ENCODE measurements around the gene AKR7A2.
"Not testable (repeated sequence)": the region's sequence is repeated elsewhere in the genome, so short reads cannot be mapped to it uniquely, and the experiment has no call there.

Gene AKR7A2

DNA sequence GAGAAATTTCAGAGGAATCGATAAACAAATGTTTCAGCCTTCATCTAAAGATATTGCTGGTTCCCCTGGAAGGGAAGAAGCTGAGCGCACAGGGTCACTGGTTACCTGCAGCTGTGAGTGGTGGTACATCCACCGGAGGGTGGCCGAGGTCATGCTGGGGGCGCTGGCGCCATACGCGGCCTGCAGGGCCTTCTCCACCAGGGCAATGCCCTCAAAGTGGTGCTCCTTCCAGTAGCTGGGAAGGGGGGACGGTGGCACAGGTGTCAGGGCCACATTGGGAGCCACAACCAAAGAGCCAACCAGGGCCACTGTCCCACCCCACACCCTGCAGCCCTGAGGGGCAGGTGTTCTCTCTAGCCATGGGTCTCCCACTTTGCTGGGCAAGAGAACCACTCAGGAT lies 28.1 kb downstream of the AKR7A2 start:
- H3K27ac ChIP-seq (ENCODE audit: low read depth, low read length), result no peak overlapping the region
- no peaks in the 10 kb centered on the region for H3F3A ChIP-seq (ENCODE audit: insufficient read depth)
- no peak overlapping the region for H3K4me2 ChIP-seq (ENCODE audit: low read depth, low read length, poor library complexity, severe bottlenecking)
- no peak overlapping the region for H3K9ac ChIP-seq (ENCODE audit: low read length)
- H3K27me3 ChIP-seq (ENCODE audit: low read length), result no peaks in the 10 kb centered on the region
- no peaks in the 10 kb centered on the region for H3K79me2 ChIP-seq (ENCODE audit: insufficient read depth, low read length)
- H3K9me2 ChIP-seq (replicated peaks; ENCODE audit: insufficient read depth, low read length), result no peaks in the 10 kb centered on the region
- no peak overlapping the region for H2AFZ ChIP-seq (ENCODE audit: low read depth, low read length, severe bottlenecking)
- no peaks in the 10 kb centered on the region for H4K20me1 ChIP-seq (ENCODE audit: low read depth, low read length)
- TF ChIP-seq, protein P1, sequence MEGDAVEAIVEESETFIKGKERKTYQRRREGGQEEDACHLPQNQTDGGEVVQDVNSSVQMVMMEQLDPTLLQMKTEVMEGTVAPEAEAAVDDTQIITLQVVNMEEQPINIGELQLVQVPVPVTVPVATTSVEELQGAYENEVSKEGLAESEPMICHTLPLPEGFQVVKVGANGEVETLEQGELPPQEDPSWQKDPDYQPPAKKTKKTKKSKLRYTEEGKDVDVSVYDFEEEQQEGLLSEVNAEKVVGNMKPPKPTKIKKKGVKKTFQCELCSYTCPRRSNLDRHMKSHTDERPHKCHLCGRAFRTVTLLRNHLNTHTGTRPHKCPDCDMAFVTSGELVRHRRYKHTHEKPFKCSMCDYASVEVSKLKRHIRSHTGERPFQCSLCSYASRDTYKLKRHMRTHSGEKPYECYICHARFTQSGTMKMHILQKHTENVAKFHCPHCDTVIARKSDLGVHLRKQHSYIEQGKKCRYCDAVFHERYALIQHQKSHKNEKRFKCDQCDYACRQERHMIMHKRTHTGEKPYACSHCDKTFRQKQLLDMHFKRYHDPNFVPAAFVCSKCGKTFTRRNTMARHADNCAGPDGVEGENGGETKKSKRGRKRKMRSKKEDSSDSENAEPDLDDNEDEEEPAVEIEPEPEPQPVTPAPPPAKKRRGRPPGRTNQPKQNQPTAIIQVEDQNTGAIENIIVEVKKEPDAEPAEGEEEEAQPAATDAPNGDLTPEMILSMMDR (IDR thresholded peaks at IDR 0.05; ENCODE audit: insufficient read depth, low read length, poor library complexity, severe bottlenecking), result no peak
- no peak for TF ChIP-seq EZH2phosphoT487 (conservative IDR thresholded peaks at IDR 0.05; ENCODE audit: low read length)
- H3K4me3 ChIP-seq (ENCODE audit: insufficient read depth, low read length, poor library complexity, severe bottlenecking), result no peak overlapping the region
- H3K36me3 ChIP-seq (ENCODE audit: low read length), result no peaks in the 10 kb centered on the region
- H3K9me3 ChIP-seq (ENCODE audit: insufficient read depth, low read length), result no peaks in the 10 kb centered on the region

DNA sequence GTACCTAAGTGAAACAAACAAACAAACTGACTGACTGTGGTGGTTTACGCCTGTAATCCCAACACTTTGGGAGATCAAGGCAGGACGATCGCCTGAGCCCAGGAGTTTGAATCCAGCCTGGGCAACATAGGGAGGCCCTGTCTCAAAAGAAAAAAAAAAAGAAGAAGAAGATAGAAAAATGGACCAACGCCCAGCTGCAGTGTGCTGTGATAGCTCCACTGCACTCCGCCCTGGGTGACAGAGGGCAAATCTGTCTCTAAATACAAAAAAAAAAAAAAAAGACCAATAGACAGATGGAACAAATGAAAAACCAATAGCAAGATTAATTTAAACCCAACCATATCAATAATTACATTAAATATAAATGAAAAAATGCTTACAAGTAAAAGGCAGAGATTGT lies 37.3 kb downstream of the AKR7A2 start:
- no peak overlapping the region for H2AFZ ChIP-seq (ENCODE audit: low read depth, low read length, severe bottlenecking)
- no peaks in the 10 kb centered on the region for H4K20me1 ChIP-seq (ENCODE audit: low read depth, low read length)
- TF ChIP-seq, protein P1 (IDR thresholded peaks at IDR 0.05; ENCODE audit: insufficient read depth, low read length, poor library complexity, severe bottlenecking), result no peak
- TF ChIP-seq EZH2phosphoT487 (conservative IDR thresholded peaks at IDR 0.05; ENCODE audit: low read length), result no peak
- no peak overlapping the region for H3K27ac ChIP-seq (ENCODE audit: low read depth, low read length)
- H3K4me2 ChIP-seq (ENCODE audit: low read depth, low read length, poor library complexity, severe bottlenecking), result no peak overlapping the region
- no peaks in the 10 kb centered on the region for H3K9me2 ChIP-seq (replicated peaks; ENCODE audit: insufficient read depth, low read length)
- no peaks in the 10 kb centered on the region for H3K79me2 ChIP-seq (ENCODE audit: insufficient read depth, low read length)
- no peaks in the 10 kb centered on the region for H3F3A ChIP-seq (ENCODE audit: insufficient read depth)
- no peaks in the 10 kb centered on the region for H3K27me3 ChIP-seq (ENCODE audit: low read length)
- H3K4me3 ChIP-seq (ENCODE audit: insufficient read depth, low read length, poor library complexity, severe bottlenecking), result no peak overlapping the region
- H3K36me3 ChIP-seq (ENCODE audit: low read length), result no peaks in the 10 kb centered on the region
- H3K9ac ChIP-seq (ENCODE audit: low read length), result no peak overlapping the region
- H3K9me3 ChIP-seq (ENCODE audit: insufficient read depth, low read length), result no peaks in the 10 kb centered on the region

DNA sequence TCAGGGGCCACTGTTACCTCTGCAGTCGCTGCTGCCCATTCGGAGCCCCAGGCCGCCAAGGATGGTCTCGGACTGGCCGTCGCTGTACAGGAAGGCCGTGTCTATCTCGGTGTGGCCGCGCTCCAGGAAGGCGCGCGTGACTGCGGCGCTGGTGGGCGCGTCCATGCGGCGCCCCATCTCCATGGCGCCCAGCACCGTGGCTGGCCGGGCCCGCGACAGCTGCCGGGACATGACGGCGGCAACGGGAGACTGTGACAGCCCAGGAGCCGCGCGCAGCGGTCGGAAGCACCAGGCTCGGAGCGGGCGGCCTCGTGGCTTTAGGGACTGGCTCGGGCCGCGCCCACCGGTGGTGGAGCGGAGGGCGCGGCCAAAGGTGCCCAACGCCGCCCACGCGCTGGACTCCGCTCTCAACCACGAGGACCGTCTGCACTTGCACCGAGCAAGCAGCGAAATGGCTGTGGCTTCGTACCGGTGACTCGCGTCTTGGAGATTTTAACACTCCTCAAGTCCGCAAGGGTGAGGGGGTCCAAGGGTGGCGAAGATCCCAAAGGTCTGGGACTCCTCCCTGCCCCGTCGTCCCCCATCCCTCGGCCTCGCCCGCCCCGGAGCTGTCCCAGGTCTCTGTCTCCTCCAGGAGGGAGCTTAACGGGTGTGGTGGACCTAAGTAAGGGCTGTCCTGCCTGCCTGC lies 38.0 kb downstream of the AKR7A2 start:
- not testable (repeated sequence) for H3K4me3 ChIP-seq (ENCODE audit: insufficient read depth, low read length, poor library complexity, severe bottlenecking); H3K27ac ChIP-seq (ENCODE audit: low read depth, low read length); H3K9ac ChIP-seq (ENCODE audit: low read length); H3K9me2 ChIP-seq (replicated peaks; ENCODE audit: insufficient read depth, low read length); H4K20me1 ChIP-seq (ENCODE audit: low read depth, low read length); H3K79me2 ChIP-seq (ENCODE audit: insufficient read depth, low read length); H3F3A ChIP-seq (ENCODE audit: insufficient read depth); H3K36me3 ChIP-seq (ENCODE audit: low read length); H3K27me3 ChIP-seq (ENCODE audit: low read length); H2AFZ ChIP-seq (ENCODE audit: low read depth, low read length, severe bottlenecking); H3K4me2 ChIP-seq (ENCODE audit: low read depth, low read length, poor library complexity, severe bottlenecking); H3K9me3 ChIP-seq (ENCODE audit: insufficient read depth, low read length)

DNA sequence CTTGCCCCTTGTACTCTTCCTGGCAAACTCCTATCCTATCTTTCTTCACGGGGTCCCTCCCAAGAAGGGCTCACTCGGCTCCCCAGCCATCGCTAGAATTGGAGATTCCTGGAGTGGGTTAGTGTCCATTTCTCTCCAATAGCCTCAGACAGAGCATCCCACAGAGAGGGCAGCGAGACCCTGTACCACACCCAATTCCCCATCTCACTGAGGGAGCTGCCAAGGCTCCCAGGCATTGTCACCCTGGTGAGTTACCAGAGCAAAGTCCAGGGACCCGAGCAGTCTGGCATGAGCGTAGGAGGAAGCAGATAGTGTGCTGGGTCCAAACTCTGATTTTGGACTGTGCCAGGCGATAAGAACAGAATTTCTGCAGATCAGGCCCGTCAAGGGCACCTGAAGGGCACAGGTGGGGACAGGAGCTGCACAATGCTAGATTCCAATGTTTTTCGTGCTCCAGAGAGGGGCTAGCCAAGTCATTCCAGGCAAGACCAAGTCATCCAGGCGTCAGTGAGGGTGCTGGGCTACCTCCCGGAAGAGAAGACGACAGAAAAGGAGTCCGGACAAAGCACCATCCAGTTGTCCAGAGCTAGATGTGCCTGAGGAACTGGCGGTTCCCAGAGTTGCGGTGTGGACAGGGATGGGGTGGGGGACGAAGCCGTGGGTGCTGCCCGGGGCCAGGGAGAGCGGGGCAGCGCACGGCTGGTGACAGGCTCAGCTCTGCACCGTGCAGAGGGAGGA lies 38.7 kb downstream of the AKR7A2 start:
- H3K9me2 ChIP-seq (replicated peaks; ENCODE audit: insufficient read depth, low read length), result no peaks in the 10 kb centered on the region
- H2AFZ ChIP-seq (ENCODE audit: low read depth, low read length, severe bottlenecking), result no peak overlapping the region
- no peak overlapping the region for H3K27ac ChIP-seq (ENCODE audit: low read depth, low read length)
- H3F3A ChIP-seq (ENCODE audit: insufficient read depth), result no peaks in the 10 kb centered on the region
- H3K27me3 ChIP-seq (ENCODE audit: low read length), result no peaks in the 10 kb centered on the region
- no peaks in the 10 kb centered on the region for H3K36me3 ChIP-seq (ENCODE audit: low read length)
- no peaks in the 10 kb centered on the region for H3K9me3 ChIP-seq (ENCODE audit: insufficient read depth, low read length)
- no peaks in the 10 kb centered on the region for H3K79me2 ChIP-seq (ENCODE audit: insufficient read depth, low read length)
- H3K4me3 ChIP-seq (ENCODE audit: insufficient read depth, low read length, poor library complexity, severe bottlenecking), result no peak overlapping the region
- TF ChIP-seq EZH2phosphoT487 (conservative IDR thresholded peaks at IDR 0.05; ENCODE audit: low read length), result no peak
- TF ChIP-seq, protein P1 (IDR thresholded peaks at IDR 0.05; ENCODE audit: insufficient read depth, low read length, poor library complexity, severe bottlenecking), result no peak
- H3K4me2 ChIP-seq (ENCODE audit: low read depth, low read length, poor library complexity, severe bottlenecking), result no peak overlapping the region
- no peaks in the 10 kb centered on the region for H4K20me1 ChIP-seq (ENCODE audit: low read depth, low read length)
- H3K9ac ChIP-seq (ENCODE audit: low read length), result no peak overlapping the region
